GM18520 (cell line): Measurements from ENCODE around the gene RASSF6.
"Not testable (repeated sequence)": the region's sequence is repeated elsewhere in the genome, so short reads cannot be mapped to it uniquely, and the experiment has no call there.

ENCODE experiments used
- ATAC-seq: cut with Tn5 transposase; IDR thresholded peaks from one replicate; pipeline ENCODE4 v1.9.1; 2021; ENCODE audit not compliant: unreplicated experiment

The RASSF6 gene

GRCh38 chr4:73620115-73620792 lies at the start of gene RASSF6:
RASSF6 (minus strand) TSS chr4:73620436; CDS start chr4:73611795, 8,641 bp downstream.
- peak; percentile 88 for ATAC-seq

GRCh38 chr4:73669410-73670183 lies 49.4 kb upstream of the RASSF6 start:
- ATAC-seq, result no peak

DNA sequence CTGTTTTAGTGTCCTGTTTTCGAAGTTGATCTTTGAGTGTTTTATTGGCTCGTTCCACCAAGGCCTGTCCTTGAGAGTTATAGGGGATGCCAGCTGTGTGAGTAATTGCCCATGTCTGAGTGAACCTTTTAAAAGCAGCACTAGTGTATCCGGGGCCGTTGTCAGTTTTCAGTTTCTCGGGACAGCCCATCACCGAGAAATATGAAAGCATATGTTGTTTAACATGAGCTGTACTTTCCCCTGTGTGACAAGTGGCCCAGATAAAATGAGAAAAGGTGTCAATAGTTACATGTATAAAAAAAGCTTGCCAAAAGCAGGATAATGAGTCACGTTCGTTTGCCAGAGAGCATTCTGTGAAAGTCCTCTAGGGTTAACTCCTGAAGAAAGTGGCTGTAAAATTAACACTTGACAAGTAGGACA lies 48.6 kb upstream of the RASSF6 start:
- no peak for ATAC-seq

DNA sequence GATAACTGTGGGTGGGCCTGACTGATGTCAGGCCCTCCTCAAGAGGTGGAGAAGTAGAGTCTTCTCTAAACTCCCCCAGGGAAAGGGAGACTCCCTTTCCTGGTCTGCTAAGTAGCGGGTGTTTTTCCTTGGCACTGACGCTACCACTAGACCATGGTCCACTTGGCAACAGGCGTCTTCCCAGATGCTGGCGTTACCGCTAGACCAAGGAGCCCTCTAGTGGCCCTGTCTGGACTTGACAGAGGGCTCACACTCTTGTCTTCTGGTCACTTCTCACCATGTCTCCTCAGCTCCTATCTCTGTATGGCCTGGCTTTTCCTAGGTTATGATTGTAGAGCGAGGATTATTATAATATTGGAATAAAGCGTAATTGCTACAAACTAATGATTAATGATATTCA lies 45.7 kb upstream of the RASSF6 start:
- not testable (repeated sequence) for ATAC-seq

DNA sequence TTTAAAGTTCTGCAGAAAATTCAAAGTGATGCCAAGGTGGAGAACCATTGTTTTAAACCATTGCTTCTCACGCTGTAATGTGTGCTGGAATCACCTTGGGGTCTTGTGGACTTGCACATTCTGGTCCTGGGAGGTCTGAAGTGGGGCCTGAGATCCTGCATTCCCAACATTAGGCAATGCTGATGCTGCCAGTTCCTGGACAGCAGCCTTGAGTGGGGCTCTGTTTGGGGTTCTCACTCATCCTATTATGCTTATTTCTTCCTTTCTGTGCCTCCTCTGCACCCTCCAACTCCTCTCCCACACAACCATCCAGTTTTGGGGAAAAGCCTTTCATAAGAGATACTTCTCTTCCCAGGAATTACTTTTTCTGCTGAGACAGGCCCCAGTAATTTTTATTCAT lies 44.2 kb upstream of the RASSF6 start:
- no peak for ATAC-seq

DNA sequence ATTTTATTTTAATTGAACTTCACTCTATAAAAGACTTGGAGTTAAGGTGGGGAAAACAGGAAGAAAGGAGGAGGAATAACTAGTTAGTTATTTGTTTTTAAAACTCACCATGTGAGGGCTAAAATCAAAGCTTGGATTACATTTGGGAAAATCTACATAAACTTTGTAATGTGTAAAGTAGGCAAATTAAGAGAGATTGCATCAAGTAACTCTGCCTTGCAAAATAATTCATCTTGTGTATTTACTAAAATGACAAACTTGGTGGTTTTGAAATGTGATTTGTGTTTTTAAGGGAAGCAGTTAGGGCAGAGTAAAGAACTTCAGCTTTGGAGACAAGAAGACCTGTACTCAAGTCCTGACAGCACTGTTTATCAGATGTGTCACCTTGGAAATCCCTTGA lies 43.3 kb upstream of the RASSF6 start:
- no peak for ATAC-seq

- no peak for ATAC-seq
These were observed 42.7 kb upstream of the RASSF6 start for GRCh38 chr4:73662709-73663546.

GRCh38 chr4:73661646-73662119 lies 41.4 kb upstream of the RASSF6 start:
- no peak for ATAC-seq

GRCh38 chr4:73660808-73661207 lies 40.6 kb upstream of the RASSF6 start:
- no peak for ATAC-seq

DNA sequence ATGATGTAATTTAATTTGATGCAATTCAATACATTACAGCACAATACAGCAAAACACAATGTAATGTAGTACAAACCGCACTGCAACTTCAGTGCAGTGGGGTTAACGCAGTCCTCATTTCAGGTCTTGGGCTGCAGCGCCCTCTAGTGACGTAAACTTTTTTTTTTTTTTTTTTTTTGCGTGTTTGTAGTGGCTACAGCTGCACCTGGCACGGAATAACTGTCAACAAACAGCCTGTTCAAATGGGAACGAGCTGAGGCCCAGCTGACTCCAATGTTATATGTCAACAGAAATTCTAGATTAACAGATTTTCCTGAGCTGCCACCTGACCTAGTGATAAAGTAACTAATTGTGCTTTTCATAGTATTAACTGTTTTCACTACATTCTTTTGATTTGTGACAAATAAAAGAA lies 33.5 kb upstream of the RASSF6 start:
- peak; percentile 43 for ATAC-seq

DNA sequence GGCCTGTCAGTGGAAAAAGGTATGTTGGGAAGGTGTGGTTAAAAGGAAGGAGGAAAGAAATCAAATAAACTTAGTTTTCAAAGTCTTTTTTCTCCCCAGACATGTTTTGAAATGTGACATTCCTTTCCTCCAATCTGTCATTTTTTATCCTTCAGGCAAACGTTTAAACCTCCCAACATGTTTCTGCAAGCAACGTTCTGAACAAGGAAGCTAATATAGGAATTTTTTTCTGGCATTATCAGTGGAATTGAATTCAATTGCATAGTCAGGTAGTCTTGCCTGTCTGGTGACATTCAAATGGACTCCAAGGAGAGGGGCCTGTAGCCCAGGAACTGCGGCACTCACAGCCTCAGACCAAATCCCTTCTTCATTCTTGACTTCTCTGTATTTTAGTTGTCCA lies 30.0 kb upstream of the RASSF6 start:
- no peak for ATAC-seq

- no peak for ATAC-seq
These were observed 28.2 kb upstream of the RASSF6 start for GRCh38 chr4:73648478-73648877.

DNA sequence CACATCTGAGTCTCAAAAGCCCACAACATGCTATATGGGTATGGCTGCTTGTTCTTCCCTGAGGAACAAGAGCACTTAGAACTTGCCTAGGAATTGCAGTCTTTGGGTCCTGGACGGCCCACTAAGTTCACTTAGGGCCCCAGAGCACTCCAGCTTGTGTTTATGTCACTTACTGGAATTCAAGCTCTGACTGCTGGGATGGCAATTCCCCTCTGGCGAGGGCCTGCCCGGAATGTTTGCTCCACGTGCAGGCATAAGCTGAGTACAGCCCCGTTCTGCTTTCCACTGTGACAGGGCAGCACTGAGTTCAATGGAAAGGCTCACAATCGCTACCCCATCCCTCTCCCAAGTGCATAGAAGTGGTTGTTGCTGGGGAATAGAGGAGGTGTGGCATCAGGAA lies 25.9 kb upstream of the RASSF6 start:
- no peak for ATAC-seq

DNA sequence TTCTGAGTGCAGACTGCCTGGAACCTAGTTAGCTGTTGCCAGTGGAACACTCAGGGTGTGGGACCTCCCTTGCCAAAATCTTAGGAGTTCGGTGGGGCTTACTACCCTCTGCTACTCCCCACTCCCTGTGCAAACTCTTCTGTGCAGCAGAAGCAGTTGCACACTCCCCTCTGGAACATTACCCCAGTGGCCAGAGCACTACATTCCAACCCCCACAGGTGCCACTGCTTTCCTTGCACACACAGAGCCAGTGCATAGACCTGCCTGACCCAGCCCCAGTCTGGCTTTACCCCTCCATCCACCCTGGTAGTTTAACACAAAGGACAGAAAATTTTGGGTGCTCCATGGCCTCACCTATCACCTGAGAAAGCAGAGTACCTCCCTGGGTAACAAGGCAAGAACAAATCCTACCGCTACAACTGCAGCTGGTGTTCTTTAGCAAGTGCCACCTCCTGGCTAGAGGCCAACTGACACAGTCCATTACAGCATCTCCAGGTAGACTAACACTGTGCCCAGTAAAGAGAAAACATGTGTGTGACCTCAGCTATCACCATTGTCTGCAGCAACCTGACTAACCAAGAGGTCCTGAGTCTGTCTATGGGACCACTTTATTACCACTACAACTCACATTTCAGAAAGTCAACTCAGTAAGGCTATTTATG lies 11.5 kb upstream of the RASSF6 start:
- ATAC-seq, result no peak

- ATAC-seq, result not testable (repeated sequence)
These were observed 8.6 kb upstream of the RASSF6 start for GRCh38 chr4:73628834-73629233.

DNA sequence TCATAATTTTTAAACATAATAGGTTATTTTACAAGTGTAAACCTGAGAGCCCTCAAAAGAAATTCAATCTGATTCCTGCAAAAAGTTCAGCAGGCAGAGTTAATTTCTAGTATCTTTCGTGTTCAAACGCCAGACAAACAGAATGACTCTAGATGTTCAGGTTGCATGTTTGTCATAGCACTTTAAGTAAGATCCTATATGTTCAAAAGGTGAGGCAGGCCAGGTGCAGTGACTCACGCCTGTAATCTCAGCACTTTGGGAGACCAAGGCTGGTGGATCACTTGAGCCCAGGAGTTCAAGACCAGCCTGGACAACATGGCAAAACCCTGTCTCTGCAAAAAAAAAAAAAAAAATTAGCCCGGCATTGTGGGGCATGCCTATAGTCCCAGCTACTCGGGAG lies 1.1 kb upstream of the RASSF6 start:
- ATAC-seq, result no peak

DNA sequence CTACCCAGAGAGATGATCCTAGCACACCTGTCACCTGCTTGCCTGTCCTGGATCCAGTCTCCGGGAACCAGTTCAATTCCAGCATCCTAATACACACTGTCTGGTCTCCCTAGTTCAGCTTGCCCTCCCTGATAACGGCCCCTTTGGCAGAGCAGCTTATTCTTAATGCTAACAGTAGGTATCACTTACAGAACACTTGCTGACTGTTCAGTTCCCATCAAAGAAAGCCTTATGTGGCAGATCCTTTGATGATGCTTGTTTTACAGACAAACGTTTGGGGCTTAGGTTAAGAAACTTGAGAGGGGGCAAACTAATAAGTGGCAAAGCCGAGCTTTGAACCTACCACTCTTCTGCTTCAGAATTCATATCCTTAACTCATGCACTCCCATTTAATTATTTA lies 890 bp downstream of the RASSF6 start:
- no peak for ATAC-seq

- ATAC-seq, result no peak
These were observed 3.0 kb downstream of the RASSF6 start for GRCh38 chr4:73617256-73617655.

DNA sequence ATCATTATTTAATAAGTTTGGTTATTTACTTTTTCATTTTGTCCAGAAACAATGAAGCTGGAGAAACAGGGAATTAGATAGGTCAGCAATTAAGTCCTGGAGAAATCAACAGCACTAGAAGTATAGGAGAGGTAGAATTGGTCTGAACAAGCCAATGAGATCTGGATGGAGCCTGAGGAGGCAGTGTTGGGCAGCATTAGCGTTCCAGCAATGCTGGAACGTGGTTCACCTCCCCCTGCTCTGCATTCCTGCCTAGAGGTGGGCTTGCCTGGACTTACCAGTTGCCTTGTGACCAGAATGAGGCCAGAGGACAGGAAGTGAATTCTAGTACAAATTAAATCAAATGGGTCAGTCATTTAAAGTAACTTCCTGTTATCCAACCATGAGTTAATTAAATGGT lies 4.6 kb downstream of the RASSF6 start:
- no peak for ATAC-seq

- ATAC-seq, result no peak
These were observed 5.8 kb downstream of the RASSF6 start for GRCh38 chr4:73614311-73614867.

DNA sequence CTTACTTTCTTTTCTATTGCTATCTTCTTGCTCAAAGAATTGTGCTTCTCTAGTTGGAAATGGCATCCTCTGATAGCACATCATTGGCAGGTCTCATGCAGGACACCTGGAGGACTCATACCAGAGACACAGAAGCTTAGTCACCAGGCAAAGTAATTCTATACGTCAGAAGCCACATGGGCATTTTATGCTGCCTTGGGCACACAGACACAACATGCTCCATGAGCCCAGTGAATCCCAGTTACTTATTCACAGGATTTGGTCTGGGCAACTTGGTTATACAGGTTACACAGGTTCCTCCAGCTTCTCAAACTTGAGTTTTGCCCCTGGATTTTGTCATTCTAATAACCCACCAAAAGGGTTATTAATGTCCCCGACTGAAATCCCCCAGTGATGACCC lies 7.1 kb downstream of the RASSF6 start:
- no peak for ATAC-seq
